GM19328 (cell line): ENCODE results near the gene TBC1D28.
"Not testable (repeated sequence)": the region's sequence is repeated elsewhere in the genome, so short reads cannot be mapped to it uniquely, and the experiment has no call there.

Experiments
- ATAC-seq: cut with Tn5 transposase; IDR thresholded peaks from one replicate; pipeline ENCODE4 v1.9.1; 2021; ENCODE audit warnings: mild to moderate bottlenecking, moderate library complexity; ENCODE audit not compliant: unreplicated experiment

TBC1D28 gene

GRCh38 chr17:18644291-18644690, at the start of gene TBC1D28:
Gene TBC1D28, minus strand, starts transcription at chr17:18644391. Its CDS starts 3,039 bp downstream, at chr17:18641352.
- not testable (repeated sequence) for ATAC-seq

DNA sequence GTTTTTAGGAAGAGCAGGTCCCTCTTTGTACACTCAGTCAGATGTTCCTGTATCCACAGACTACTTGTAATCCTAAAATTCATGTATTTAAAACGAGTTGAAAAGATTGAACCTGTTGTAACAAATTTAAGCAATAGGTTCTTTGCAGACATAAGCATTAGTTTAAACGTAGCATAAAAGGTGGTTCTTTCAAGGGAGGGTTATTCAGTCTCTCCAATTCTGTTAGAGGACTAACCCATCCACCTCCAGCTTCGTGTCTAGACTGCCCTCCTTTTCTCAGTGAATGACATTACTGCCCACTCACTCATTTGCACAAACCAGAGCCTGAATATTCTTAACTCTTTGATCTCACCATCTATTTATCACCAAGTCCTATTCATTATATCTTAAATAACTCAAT, 38.5 kb upstream of the TBC1D28 start:
- ATAC-seq = peak; percentile 12

- ATAC-seq = peak; percentile 97
Observed at GRCh38 chr17:18681767-18682571, 37.8 kb upstream of the TBC1D28 start, which contains the start of gene FOXO3B. Gene FOXO3B, minus strand, starts transcription at chr17:18682314. Its CDS starts 663 bp downstream, at chr17:18681651.

GRCh38 chr17:18677381-18677780, 33.2 kb upstream of the TBC1D28 start:
- ATAC-seq = not testable (repeated sequence)

- ATAC-seq = not testable (repeated sequence)
Observed at GRCh38 chr17:18676928-18677327, 32.7 kb upstream of the TBC1D28 start.

GRCh38 chr17:18672395-18673227, 28.4 kb upstream of the TBC1D28 start:
- ATAC-seq = not testable (repeated sequence)

- ATAC-seq = not testable (repeated sequence)
Observed at GRCh38 chr17:18668625-18669024, 24.4 kb upstream of the TBC1D28 start.

GRCh38 chr17:18667535-18667934, 23.3 kb upstream of the TBC1D28 start:
- ATAC-seq = not testable (repeated sequence)

GRCh38 chr17:18666326-18666725, 22.1 kb upstream of the TBC1D28 start:
- ATAC-seq = not testable (repeated sequence)

DNA sequence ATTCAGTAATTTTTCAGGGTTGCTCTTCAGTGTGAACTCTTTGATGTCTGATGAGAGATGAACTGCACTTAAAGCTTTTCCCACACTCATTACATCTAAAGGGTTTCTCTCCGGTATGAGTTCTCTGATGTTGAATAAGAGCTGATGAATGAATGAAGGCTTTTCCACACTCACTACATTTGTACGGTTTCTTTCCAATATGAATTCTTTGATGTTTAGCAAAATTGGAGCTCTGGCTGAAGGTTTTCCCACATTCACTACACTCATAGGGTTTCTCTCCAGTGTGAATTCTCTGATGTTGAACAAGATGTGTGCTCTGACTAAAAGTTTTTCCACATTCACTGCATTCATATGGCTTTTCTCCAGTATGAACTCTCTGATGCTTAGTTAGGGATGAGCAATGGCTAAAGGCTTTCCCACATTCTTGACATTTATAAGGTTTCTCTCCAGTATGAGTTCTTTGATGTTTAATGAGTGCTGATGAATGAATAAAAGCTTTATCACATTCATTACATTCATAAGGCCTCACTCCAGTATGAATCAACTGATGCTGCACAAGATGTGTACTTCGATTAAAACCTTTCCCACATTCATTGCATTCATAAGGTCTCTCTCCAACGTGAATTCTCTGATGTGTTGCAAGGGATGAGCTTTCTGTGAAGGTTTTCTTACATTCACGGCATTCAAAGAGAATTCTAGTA, 17.9 kb upstream of the TBC1D28 start:
- ATAC-seq = not testable (repeated sequence)

GRCh38 chr17:18650094-18650493, 5.9 kb upstream of the TBC1D28 start:
- ATAC-seq = not testable (repeated sequence)

- not testable (repeated sequence) for ATAC-seq
Observed at GRCh38 chr17:18643124-18643523, 1.1 kb downstream of the TBC1D28 start.

GRCh38 chr17:18638357-18638756, 5.8 kb downstream of the TBC1D28 start:
- ATAC-seq = not testable (repeated sequence)

- not testable (repeated sequence) for ATAC-seq
Observed at GRCh38 chr17:18636237-18636636, 8.0 kb downstream of the TBC1D28 start.

DNA sequence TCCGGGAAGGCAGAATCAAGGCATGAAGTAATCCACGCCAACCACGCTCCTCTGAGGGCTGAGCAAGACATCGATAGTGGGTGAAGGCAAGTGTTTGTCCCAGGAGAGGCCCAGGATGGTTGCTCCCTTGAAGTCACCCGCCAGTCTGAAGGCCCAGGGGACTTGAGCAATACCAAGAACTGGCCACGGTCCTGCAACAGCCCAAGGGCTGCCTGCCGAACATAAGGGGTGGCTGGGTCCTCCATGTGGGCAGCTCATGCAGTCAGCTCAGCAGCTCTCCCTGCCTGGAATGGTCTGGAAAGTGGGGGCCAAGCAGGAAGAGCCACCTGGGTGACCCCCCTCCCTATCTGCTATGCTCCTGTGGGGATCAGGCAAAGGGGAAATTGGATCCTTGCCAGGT, 8.4 kb downstream of the TBC1D28 start:
- ATAC-seq = not testable (repeated sequence)

DNA sequence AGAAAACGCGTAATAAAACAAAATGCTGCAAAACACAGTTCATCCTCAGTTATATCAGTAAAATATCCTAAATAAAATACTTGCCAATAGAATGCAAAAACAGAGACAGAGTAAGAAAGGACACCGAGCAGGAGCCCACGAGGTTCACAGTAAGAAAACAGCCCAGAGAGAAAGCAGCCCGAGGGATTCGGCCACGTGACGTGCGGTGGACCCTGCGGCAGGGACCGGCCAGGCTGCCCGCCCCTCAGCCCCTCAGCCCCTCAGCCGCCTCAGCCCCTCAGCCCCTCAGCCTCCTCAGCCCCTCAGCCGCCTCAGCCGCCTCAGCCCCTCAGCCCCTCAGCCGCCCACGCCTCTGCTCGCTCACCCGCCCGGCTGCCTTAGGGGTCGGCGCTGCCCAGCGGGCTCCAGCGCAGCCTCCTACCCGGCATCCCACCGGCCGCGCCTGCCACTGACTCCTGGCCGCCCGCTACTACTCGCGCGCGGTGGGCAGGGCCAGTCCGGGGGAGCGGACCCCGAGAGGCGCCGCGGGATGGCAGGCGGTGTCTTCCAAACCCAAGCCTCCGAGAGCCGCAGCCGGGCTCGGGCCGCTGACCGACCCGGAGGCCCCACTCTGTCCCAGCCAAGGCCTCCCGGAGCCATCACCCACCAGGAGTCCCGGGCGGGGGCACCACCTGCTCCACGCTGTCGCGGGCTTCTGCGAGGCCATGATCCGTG, 9.5 kb downstream of the TBC1D28 start:
- ATAC-seq = not testable (repeated sequence)

GRCh38 chr17:18626152-18626870, 17.9 kb downstream of the TBC1D28 start:
- ATAC-seq = no peak

GRCh38 chr17:18625509-18626104, 18.6 kb downstream of the TBC1D28 start:
- ATAC-seq = peak; percentile 58

DNA sequence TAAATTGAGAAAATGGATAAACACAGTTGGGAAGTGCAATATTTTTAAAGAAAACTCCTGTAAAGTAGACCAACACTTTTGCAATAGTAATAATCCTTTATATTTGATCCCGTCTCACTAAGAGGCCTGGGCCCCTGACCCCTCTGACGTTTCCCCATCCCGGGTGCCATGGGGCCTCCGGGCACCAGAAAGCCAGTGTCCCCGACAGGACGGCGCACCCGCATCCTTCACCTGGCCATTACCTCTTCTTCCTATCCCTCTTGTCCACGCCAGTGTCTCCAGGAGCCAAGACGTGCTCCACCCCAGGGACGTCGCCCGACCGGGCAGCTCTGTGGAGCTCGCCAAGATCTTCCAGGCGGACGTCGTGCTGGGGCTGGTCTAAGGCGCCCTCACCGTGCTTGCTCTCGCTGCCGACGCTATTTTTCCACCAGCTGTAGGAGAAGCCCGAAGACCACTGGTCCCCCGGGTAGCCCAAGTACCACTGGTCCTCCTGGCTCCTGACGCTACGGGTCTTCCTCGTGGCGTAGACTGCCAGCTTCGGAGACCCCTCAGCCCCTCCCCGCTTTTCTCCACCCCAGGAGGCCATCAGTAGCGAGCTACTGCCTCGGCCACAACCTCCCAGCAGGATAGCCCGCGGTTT, 19.2 kb downstream of the TBC1D28 start:
- not testable (repeated sequence) for ATAC-seq
